HG03066 (cell line): ENCODE results near the gene TM4SF18.
"Not testable (repeated sequence)": the region's sequence is repeated elsewhere in the genome, so short reads cannot be mapped to it uniquely, and the experiment has no call there.

ENCODE experiments used
- ATAC-seq: cut with Tn5 transposase; IDR thresholded peaks from one replicate; pipeline ENCODE4 v1.9.1; 2021; ENCODE audit warnings: low read depth; ENCODE audit not compliant: unreplicated experiment

TM4SF18 gene

GRCh38 chr3:149333176-149333859 lies at the start of gene TM4SF18:
TM4SF18 (minus strand) TSS chr3:149333636; CDS start chr3:149333382, 254 bp downstream.
- no peak for ATAC-seq

GRCh38 chr3:149382518-149382917 lies 49.1 kb upstream of the TM4SF18 start:
- no peak for ATAC-seq

GRCh38 chr3:149382101-149382467 lies 48.6 kb upstream of the TM4SF18 start:
- ATAC-seq = no peak

- ATAC-seq = no peak
These were observed 48.0 kb upstream of the TM4SF18 start for GRCh38 chr3:149381173-149382100.

- not testable (repeated sequence) for ATAC-seq
These were observed 46.8 kb upstream of the TM4SF18 start for GRCh38 chr3:149380220-149380619.

- no peak for ATAC-seq
These were observed 45.3 kb upstream of the TM4SF18 start for GRCh38 chr3:149378478-149379309.

GRCh38 chr3:149377408-149378364 lies 44.2 kb upstream of the TM4SF18 start, which contains the start of gene TM4SF1:
TM4SF1 (minus strand) TSS chr3:149377649; CDS start chr3:149377547, 102 bp downstream.
- ATAC-seq = no peak

- no peak for ATAC-seq
These were observed 43.4 kb upstream of the TM4SF18 start for GRCh38 chr3:149376718-149377407.

GRCh38 chr3:149375501-149376196 lies 42.2 kb upstream of the TM4SF18 start:
- ATAC-seq = no peak

GRCh38 chr3:149374793-149375500 lies 41.5 kb upstream of the TM4SF18 start:
- ATAC-seq = no peak

- ATAC-seq = no peak
These were observed 41.0 kb upstream of the TM4SF18 start for GRCh38 chr3:149374391-149374790.

GRCh38 chr3:149373235-149374125 lies 40.0 kb upstream of the TM4SF18 start:
- no peak for ATAC-seq

- no peak for ATAC-seq
These were observed 38.3 kb upstream of the TM4SF18 start for GRCh38 chr3:149371723-149372114.

GRCh38 chr3:149371001-149371722 lies 37.7 kb upstream of the TM4SF18 start:
- ATAC-seq = no peak

- ATAC-seq = no peak
These were observed 36.8 kb upstream of the TM4SF18 start for GRCh38 chr3:149369991-149370866.
